OCI-M2 (cell line): ENCODE data around the gene DHODH.
"Not testable (repeated sequence)": the region's sequence is repeated elsewhere in the genome, so short reads cannot be mapped to it uniquely, and the experiment has no call there.

Experiments used
- DNase-seq: peaks from one replicate; lab custom pipeline; 2025; ENCODE audit not compliant: unreplicated experiment; lab: John Stamatoyannopoulos, UW

The DHODH gene

GRCh38 chr16:72050769-72051464, 42.4 kb downstream of the DHODH start:
- no peak for DNase-seq

- no peak for DNase-seq
Measured at GRCh38 chr16:72051818-72052217, 43.3 kb downstream of the DHODH start.

- not testable (repeated sequence) for DNase-seq
Measured at GRCh38 chr16:72054254-72054847, 45.8 kb downstream of the DHODH start, which contains the start of gene HP. Gene HP (plus strand): TSS chr16:72054505. CDS start chr16:72054653, 148 bp downstream.

- DNase-seq, result no peak
Measured at GRCh38 chr16:72055911-72056310, 47.4 kb downstream of the DHODH start.

GRCh38 chr16:72057313-72057712, 48.8 kb downstream of the DHODH start:
- DNase-seq, result not testable (repeated sequence)

GRCh38 chr16:72059060-72059459, 50.5 kb downstream of the DHODH start:
- DNase-seq, result not testable (repeated sequence)

GRCh38 chr16:72060405-72060804, 51.9 kb downstream of the DHODH start:
- DNase-seq, result no peak

- no peak for DNase-seq
Measured at GRCh38 chr16:72061564-72061963, 53.0 kb downstream of the DHODH start.

- no peak for DNase-seq
Measured at GRCh38 chr16:72064361-72064894, 55.9 kb downstream of the DHODH start.

- no peak for DNase-seq
Measured at GRCh38 chr16:72066747-72067146, 58.2 kb downstream of the DHODH start.

GRCh38 chr16:72068930-72069329, 60.4 kb downstream of the DHODH start:
- DNase-seq, result no peak

GRCh38 chr16:72072514-72073342, 64.2 kb downstream of the DHODH start:
- no peak for DNase-seq

- no peak for DNase-seq
Measured at GRCh38 chr16:72073560-72074230, 65.2 kb downstream of the DHODH start.

- not testable (repeated sequence) for DNase-seq
Measured at GRCh38 chr16:72075067-72075466, 66.5 kb downstream of the DHODH start.
